Loucy (cell line): Measurements from ENCODE around the gene SGPP2.

Experiments used
- H2AFZ ChIP-seq: fragments of 200-600 bp; sonication (generic); 2 replicates; pipeline ENCODE4 v1.6.0; 2016; ENCODE audit warnings: antibody characterized with exemption, mild to moderate bottlenecking, low read length, moderate library complexity
- H3F3A ChIP-seq: fragments of 200-600 bp; 2 replicates; pipeline ENCODE4 v1.6.0; 2016; ENCODE audit warnings: antibody characterized with exemption, low read depth, mild to moderate bottlenecking
- H3K27me3 ChIP-seq: fragments of 200-600 bp; sonication (generic); 2 replicates; pipeline ENCODE4 v1.6.1; 2014; ENCODE audit warnings: low read length, mild to moderate bottlenecking; ENCODE audit not compliant: insufficient read depth, poor library complexity, severe bottlenecking
- H3K36me3 ChIP-seq: fragments of 200-600 bp; sonication (generic); 2 replicates; pipeline ENCODE4 v1.6.1; 2016; ENCODE audit warnings: low read length; ENCODE audit not compliant: insufficient read depth
- H3K4me1 ChIP-seq: fragments of 200-600 bp; sonication (generic); 2 replicates; pipeline ENCODE4 v1.5.1; 2014; ENCODE audit warnings: low read length, mild to moderate bottlenecking; ENCODE audit not compliant: insufficient read depth, poor library complexity, severe bottlenecking
- H3K4me2 ChIP-seq: fragments of 200-600 bp; sonication (generic); 2 replicates; pipeline ENCODE4 v1.6.0; 2014; ENCODE audit warnings: antibody characterized with exemption, low read length, low read depth, mild to moderate bottlenecking; ENCODE audit not compliant: poor library complexity, severe bottlenecking
- H3K4me3 ChIP-seq: fragments of 200-600 bp; sonication (generic); 2 replicates; pipeline ENCODE4 v1.5.1; 2014; ENCODE audit warnings: low read length, mild to moderate bottlenecking, mixed read lengths; ENCODE audit not compliant: poor library complexity, severe bottlenecking
- H3K79me2 ChIP-seq: fragments of 200-600 bp; sonication (generic); 2 replicates; pipeline ENCODE4 v1.6.1; 2014; ENCODE audit warnings: low read length; ENCODE audit not compliant: insufficient read depth
- H3K9ac ChIP-seq: fragments of 200-600 bp; sonication (generic); 2 replicates; pipeline ENCODE4 v1.6.0; 2014; ENCODE audit warnings: mild to moderate bottlenecking, low read depth, low read length, moderate library complexity; ENCODE audit not compliant: poor library complexity, severe bottlenecking
- H3K9me2 ChIP-seq: fragments of 200-600 bp; sonication (generic); replicated peaks from 2 replicates; pipeline ENCODE4 v1.6.1; 2016; ENCODE audit warnings: low read depth, low read length, mixed read lengths
- H3K9me3 ChIP-seq: fragments of 200-600 bp; sonication (generic); 2 replicates; pipeline ENCODE4 v1.6.1; 2014; ENCODE audit warnings: mild to moderate bottlenecking, antibody characterized with exemption, low read length, low read depth; ENCODE audit not compliant: insufficient read depth
- H4K20me1 ChIP-seq: fragments of 200-600 bp; sonication (generic); 2 replicates; pipeline ENCODE4 v1.6.0; 2014; ENCODE audit warnings: antibody characterized with exemption, low read length, mild to moderate bottlenecking; ENCODE audit not compliant: insufficient read depth, poor library complexity, severe bottlenecking
- EZH2phosphoT487 ChIP-seq: fragments of 200-600 bp; IDR thresholded peaks from 2 replicates; pipeline ENCODE4 v1.6.1; 2018; ENCODE audit warnings: antibody characterized with exemption, mild to moderate bottlenecking, moderate library complexity, borderline replicate concordance
- TF ChIP-seq, protein P1 (sequence below): fragments of 200-600 bp; sonication (generic); conservative IDR thresholded peaks from 2 replicates; pipeline ENCODE4 v1.5.1; 2014; ENCODE audit warnings: mild to moderate bottlenecking, antibody characterized with exemption, low read length

SGPP2 gene

DNA sequence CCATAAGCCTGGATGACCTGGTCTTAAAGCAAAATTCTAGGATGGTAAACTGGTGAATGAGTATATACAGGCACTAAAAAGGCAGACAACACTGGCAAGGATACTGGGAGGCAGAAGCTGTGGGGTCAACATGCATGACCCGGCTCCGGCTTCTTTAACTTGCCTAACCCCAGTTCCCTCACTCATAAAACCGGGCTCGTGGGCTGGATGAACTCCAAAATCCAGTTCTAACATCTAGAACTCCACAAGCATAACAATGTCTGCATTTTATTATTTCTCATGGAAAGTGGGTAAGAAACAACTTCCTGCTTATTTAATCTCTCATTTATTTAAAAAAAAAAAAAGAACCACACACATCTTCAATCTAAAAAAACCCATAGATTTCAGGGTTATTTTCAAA lies 174.3 kb downstream of the SGPP2 start:
- no peak overlapping the region for H3K9ac ChIP-seq
- peaks cover 47% of the 10 kb centered on the region; the same call in 1 of the 2 replicates for H3K36me3 ChIP-seq

DNA sequence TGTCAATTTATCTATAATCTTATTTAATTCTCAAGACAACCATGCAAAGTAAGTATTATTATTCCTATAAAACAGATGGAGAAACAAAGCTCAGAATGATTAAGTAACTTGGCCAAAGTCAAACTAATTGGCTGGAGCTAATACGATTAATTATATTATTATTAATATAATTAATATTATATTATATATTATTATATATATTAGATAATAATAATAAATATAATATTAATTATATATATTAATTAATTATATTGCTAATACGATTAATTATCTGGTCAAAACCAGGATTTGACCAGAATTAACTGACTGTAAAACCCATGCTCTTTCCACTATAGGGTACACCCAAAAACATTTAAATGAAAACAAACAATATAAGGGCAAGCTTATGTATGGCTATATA lies 179.2 kb downstream of the SGPP2 start:
- Histone ChIP-seq H3K36me3 (peaks cover 20% of the 10 kb centered on the region; the same call in 1 of the 2 replicates), H2AFZ (no peak overlapping the region), H4K20me1 (no peaks in the 10 kb centered on the region), H3K4me1 (no peaks in the 10 kb centered on the region), H3K9ac (no peak overlapping the region), H3F3A (no peaks in the 10 kb centered on the region), H3K27me3 (no peaks in the 10 kb centered on the region), H3K4me3 (no peak overlapping the region), H3K79me2 (no peaks in the 10 kb centered on the region), H3K4me2 (no peak overlapping the region), H3K9me2 (no peaks in the 10 kb centered on the region), H3K9me3 (no peaks in the 10 kb centered on the region)
- TF ChIP-seq, protein P1, sequence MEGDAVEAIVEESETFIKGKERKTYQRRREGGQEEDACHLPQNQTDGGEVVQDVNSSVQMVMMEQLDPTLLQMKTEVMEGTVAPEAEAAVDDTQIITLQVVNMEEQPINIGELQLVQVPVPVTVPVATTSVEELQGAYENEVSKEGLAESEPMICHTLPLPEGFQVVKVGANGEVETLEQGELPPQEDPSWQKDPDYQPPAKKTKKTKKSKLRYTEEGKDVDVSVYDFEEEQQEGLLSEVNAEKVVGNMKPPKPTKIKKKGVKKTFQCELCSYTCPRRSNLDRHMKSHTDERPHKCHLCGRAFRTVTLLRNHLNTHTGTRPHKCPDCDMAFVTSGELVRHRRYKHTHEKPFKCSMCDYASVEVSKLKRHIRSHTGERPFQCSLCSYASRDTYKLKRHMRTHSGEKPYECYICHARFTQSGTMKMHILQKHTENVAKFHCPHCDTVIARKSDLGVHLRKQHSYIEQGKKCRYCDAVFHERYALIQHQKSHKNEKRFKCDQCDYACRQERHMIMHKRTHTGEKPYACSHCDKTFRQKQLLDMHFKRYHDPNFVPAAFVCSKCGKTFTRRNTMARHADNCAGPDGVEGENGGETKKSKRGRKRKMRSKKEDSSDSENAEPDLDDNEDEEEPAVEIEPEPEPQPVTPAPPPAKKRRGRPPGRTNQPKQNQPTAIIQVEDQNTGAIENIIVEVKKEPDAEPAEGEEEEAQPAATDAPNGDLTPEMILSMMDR = no peak
- TF ChIP-seq EZH2phosphoT487 = no peak

More for the DNA sequence above, 174.3 kb downstream of the SGPP2 start:
- Histone ChIP-seq H3K4me2 (no peak overlapping the region), H3K9me3 (no peaks in the 10 kb centered on the region), H2AFZ (no peak overlapping the region), H4K20me1 (no peaks in the 10 kb centered on the region), H3K79me2 (no peaks in the 10 kb centered on the region), H3K9me2 (no peaks in the 10 kb centered on the region), H3K4me3 (no peak overlapping the region), H3K27me3 (no peaks in the 10 kb centered on the region), H3K4me1 (no peaks in the 10 kb centered on the region), H3F3A (no peaks in the 10 kb centered on the region)
- TF ChIP-seq EZH2phosphoT487 = no peak
- TF ChIP-seq, protein P1 = no peak

DNA sequence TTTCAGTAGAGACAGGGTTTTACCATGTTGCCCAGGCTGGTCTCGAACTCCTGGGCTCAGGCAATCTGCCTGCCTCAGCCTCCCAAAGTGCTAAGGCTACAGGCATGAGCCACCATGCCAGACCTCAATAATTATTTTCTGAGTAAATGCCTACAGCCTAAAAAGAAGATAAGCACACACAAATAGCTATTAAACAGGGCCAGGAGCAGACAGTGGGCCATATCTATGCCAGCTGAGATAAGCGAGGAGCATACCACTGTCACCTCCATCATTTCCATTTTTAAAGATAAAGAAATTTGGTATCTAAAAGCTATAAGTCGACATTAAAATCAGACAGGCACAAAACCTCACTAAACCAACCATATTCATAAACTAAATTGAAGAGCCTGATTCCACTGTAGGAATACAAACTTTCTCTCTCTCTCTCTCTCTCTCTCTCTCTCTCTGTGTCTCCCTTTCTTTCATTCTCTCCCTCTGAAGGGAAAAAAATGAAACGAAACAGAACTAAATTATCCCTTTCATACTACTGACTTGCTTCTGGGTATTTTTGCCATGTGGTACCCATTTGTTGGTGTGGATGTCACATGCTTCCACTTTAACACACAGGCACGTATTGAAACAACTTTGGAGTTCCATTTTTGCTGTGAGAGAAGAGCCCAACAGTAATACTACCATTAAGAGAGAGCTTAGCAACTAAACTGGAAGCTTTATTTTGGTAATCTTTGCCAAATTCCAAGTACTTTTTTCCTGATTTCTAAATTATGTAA lies 180.6 kb downstream of the SGPP2 start:
- H3K4me3 ChIP-seq = no peak overlapping the region
- H3K27me3 ChIP-seq = no peaks in the 10 kb centered on the region
- peaks cover 14% of the 10 kb centered on the region; the same call in 1 of the 2 replicates for H3K36me3 ChIP-seq
- no peaks in the 10 kb centered on the region for H3K4me1 ChIP-seq
- no peaks in the 10 kb centered on the region for H3F3A ChIP-seq
- H3K79me2 ChIP-seq = no peaks in the 10 kb centered on the region
- no peak overlapping the region for H3K4me2 ChIP-seq
- no peaks in the 10 kb centered on the region for H4K20me1 ChIP-seq
- no peaks in the 10 kb centered on the region for H3K9me3 ChIP-seq
- H2AFZ ChIP-seq = no peak overlapping the region
- H3K9me2 ChIP-seq = no peaks in the 10 kb centered on the region
- TF ChIP-seq EZH2phosphoT487 = no peak
- TF ChIP-seq, protein P1 = no peak
- H3K9ac ChIP-seq = no peak overlapping the region
